Neural cell (in vitro differentiated cells): Measurements from ENCODE around the gene INSRR. TPM values are rescaled to one million over a fixed set of nuclear protein-coding genes. Genes with fewer than 3 reads are reported as not detected.

Experiments used
- H2AFZ ChIP-seq: fragments of 200-600, 300-800 bp; sonication (generic), shearing (Covaris generic); 2 replicates; pipeline ENCODE4 v1.6.0; 2014; ENCODE audit warnings: low read depth, mild to moderate bottlenecking, antibody characterized with exemption, low read length, moderate library complexity
- H3F3A ChIP-seq: fragments of 200-600 bp; shearing (Covaris generic); 2 replicates; pipeline ENCODE4 v1.6.1; 2016; ENCODE audit warnings: mild to moderate bottlenecking, moderate library complexity, mixed read lengths, antibody characterized with exemption, low read length; ENCODE audit not compliant: insufficient read depth, poor library complexity, severe bottlenecking
- H3K27ac ChIP-seq: fragments of 200-600, 300-800 bp; sonication (generic), shearing (Covaris generic); 2 replicates; pipeline ENCODE4 v1.5.1; 2014; ENCODE audit warnings: mild to moderate bottlenecking, low read length, moderate library complexity
- H3K27me3 ChIP-seq: fragments of 300-800, 200-600 bp; sonication (generic), shearing (Covaris generic); 2 replicates; pipeline ENCODE4 v1.6.0; 2014; ENCODE audit warnings: mild to moderate bottlenecking, low read depth, low read length, moderate library complexity; ENCODE audit not compliant: insufficient read depth
- H3K36me3 ChIP-seq: fragments of 300-800, 200-600 bp; sonication (generic), shearing (Covaris generic); 2 replicates; pipeline ENCODE4 v1.5.1; 2014; ENCODE audit warnings: mild to moderate bottlenecking, antibody characterized with exemption, low read length, moderate library complexity; ENCODE audit not compliant: insufficient read depth
- H3K4me2 ChIP-seq: fragments of 300-800, 200-600 bp; sonication (generic), shearing (Covaris generic); 2 replicates; pipeline ENCODE4 v1.6.0; 2014; ENCODE audit warnings: mild to moderate bottlenecking, low read length
- H3K4me3 ChIP-seq: fragments of 300-800, 200-600 bp; sonication (generic), shearing (Covaris generic); 2 replicates; pipeline ENCODE4 v1.5.1; 2014; ENCODE audit warnings: mild to moderate bottlenecking, low read length, moderate library complexity
- H3K79me2 ChIP-seq: fragments of 200-600 bp; shearing (Covaris generic); replicated peaks from 2 replicates; pipeline ENCODE4 v1.6.0; 2014; ENCODE audit warnings: mild to moderate bottlenecking, low read length, moderate library complexity; ENCODE audit not compliant: insufficient read depth
- H3K9ac ChIP-seq: fragments of 300-800, 200-600 bp; sonication (generic), shearing (Covaris generic); 2 replicates; pipeline ENCODE4 v1.6.1; 2016; ENCODE audit warnings: mild to moderate bottlenecking, low read length, mixed read lengths
- H3K9me2 ChIP-seq: fragments of 200-600 bp; shearing (Covaris generic); 2 replicates; pipeline ENCODE4 v1.6.1; 2016; ENCODE audit warnings: mild to moderate bottlenecking, low read length, mixed read lengths; ENCODE audit not compliant: insufficient read depth
- H3K9me3 ChIP-seq: fragments of 200-600, 300-800 bp; sonication (generic), shearing (Covaris generic); 2 replicates; pipeline ENCODE4 v1.6.1; 2016; ENCODE audit warnings: mild to moderate bottlenecking, mixed run types, low read length, moderate library complexity, mixed read lengths
- H4K20me1 ChIP-seq: fragments of 200-600 bp; shearing (Covaris generic); 2 replicates; pipeline ENCODE4 v1.6.1; 2016; ENCODE audit warnings: mild to moderate bottlenecking, mixed run types; ENCODE audit not compliant: insufficient read depth
- EP300 ChIP-seq: fragments of 450-650 bp; conservative IDR thresholded peaks from 2 replicates; pipeline ENCODE4 v1.6.1; 2014; ENCODE audit warnings: antibody characterized with exemption, mild to moderate bottlenecking, moderate library complexity; ENCODE audit not compliant: poor library complexity, severe bottlenecking
- EZH2 ChIP-seq: fragments of 200-600, 300-800 bp; shearing (Covaris generic), sonication (generic); IDR thresholded peaks from 2 replicates; pipeline ENCODE4 v1.6.1; 2014; ENCODE audit warnings: antibody characterized with exemption, low read length, borderline replicate concordance, mild to moderate bottlenecking; ENCODE audit not compliant: insufficient read depth, poor library complexity, severe bottlenecking
- MXI1 ChIP-seq: fragments of 450-650 bp; conservative IDR thresholded peaks from 2 replicates; pipeline ENCODE4 v1.6.1; 2014; ENCODE audit warnings: antibody characterized with exemption, mild to moderate bottlenecking; ENCODE audit not compliant: poor library complexity, severe bottlenecking
- POLR2AphosphoS5 ChIP-seq: IDR thresholded peaks from 2 replicates; pipeline ENCODE4 v1.6.1; 2012
- RAD21 ChIP-seq: fragments of 450-650 bp; conservative IDR thresholded peaks from 2 replicates; pipeline ENCODE4 v1.6.1; 2014; ENCODE audit warnings: antibody characterized with exemption, mild to moderate bottlenecking, moderate library complexity
- SMC3 ChIP-seq: fragments of 450-650 bp; conservative IDR thresholded peaks from 2 replicates; pipeline ENCODE4 v1.6.1; 2014; ENCODE audit warnings: antibody characterized with exemption, mild to moderate bottlenecking, moderate library complexity; ENCODE audit not compliant: poor library complexity
- TAF1 ChIP-seq: IDR thresholded peaks from 2 replicates; pipeline ENCODE4 v1.6.1; 2012; ENCODE audit warnings: low read depth
- polyA plus RNA-seq: library from polyadenylated mRNA; depleted of rRNA; stranded (reverse); fragments of >200 nt; gene quantifications from 2 replicates; pipeline ENCODE4 v1.2.3, GENCODE V29; 2014
- TF ChIP-seq, protein P1 (sequence below): IDR thresholded peaks from 2 replicates; pipeline ENCODE4 v1.6.1; 2012; ENCODE audit warnings: borderline replicate concordance
- TF ChIP-seq, protein P2 (sequence below): fragments of 450-650 bp; IDR thresholded peaks from 2 replicates; pipeline ENCODE4 v1.5.1; 2014; ENCODE audit warnings: antibody characterized with exemption, mild to moderate bottlenecking, moderate library complexity; ENCODE audit not compliant: poor library complexity, severe bottlenecking

The INSRR gene
- polyA plus RNA-seq, 1 donor from 2014 or later = 3.0 TPM

DNA sequence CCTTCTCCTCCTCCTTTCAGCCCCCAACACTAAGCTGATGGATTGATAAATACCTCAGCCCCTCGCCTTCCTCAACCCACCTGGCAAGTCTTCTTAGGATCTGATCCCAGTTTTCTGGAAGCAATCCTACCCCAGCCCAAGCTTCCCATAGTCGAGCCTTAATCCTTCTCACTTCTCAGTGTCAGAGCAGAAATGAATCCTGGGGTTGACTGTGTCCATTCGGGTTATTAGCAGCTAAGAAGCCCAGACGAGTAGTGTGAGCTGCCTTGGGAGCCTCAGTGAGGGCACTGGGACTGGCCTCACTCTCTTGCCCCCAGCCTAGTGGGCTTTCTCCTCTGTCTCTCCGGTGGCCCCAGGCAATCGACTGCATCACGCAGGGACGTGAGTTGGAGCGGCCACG lies 22.2 kb upstream of the INSRR start:
- no peaks in the 10 kb centered on the region for H3K9me2 ChIP-seq
- H3K36me3 ChIP-seq = no peaks in the 10 kb centered on the region
- H4K20me1 ChIP-seq = no peaks in the 10 kb centered on the region
- no peak overlapping the region for H3K4me3 ChIP-seq
- H3K4me2 ChIP-seq = no peak overlapping the region
- no peak overlapping the region for H3K9ac ChIP-seq
- no peak overlapping the region for H2AFZ ChIP-seq
- no peaks in the 10 kb centered on the region for H3K27me3 ChIP-seq
- H3K27ac ChIP-seq = no peak overlapping the region
- H3K9me3 ChIP-seq = no peaks in the 10 kb centered on the region
- H3F3A ChIP-seq = no peaks in the 10 kb centered on the region
- no peaks in the 10 kb centered on the region for H3K79me2 ChIP-seq
- no peak for TF ChIP-seq POLR2AphosphoS5
- TF ChIP-seq SMC3 = no peak

DNA sequence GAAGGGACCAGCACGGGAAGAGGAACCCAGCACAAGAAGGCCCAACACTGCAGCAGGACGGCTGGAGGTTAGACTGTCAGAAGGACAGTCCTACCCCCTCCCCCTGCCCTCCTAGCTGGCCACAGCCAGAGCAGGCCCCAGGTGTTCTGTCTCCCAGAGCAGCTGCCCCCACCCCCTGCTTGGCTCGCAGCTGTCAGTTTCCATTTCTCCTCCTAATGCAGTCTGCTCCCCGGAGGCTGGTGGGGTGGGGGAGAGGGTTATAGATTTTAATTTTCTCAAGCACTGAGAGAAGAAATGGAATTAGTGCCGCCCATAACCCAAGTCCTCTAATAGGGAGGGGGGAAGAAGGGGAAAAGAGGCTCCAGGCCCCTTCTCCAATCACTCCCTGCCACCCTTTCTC lies 21.6 kb upstream of the INSRR start:
- TF ChIP-seq TAF1 (no peak), RAD21 (no peak), EZH2 (no peak), POLR2AphosphoS5 (no peak), MXI1 (no peak), SMC3 (no peak), EP300 (no peak)
- TF ChIP-seq, protein P1, sequence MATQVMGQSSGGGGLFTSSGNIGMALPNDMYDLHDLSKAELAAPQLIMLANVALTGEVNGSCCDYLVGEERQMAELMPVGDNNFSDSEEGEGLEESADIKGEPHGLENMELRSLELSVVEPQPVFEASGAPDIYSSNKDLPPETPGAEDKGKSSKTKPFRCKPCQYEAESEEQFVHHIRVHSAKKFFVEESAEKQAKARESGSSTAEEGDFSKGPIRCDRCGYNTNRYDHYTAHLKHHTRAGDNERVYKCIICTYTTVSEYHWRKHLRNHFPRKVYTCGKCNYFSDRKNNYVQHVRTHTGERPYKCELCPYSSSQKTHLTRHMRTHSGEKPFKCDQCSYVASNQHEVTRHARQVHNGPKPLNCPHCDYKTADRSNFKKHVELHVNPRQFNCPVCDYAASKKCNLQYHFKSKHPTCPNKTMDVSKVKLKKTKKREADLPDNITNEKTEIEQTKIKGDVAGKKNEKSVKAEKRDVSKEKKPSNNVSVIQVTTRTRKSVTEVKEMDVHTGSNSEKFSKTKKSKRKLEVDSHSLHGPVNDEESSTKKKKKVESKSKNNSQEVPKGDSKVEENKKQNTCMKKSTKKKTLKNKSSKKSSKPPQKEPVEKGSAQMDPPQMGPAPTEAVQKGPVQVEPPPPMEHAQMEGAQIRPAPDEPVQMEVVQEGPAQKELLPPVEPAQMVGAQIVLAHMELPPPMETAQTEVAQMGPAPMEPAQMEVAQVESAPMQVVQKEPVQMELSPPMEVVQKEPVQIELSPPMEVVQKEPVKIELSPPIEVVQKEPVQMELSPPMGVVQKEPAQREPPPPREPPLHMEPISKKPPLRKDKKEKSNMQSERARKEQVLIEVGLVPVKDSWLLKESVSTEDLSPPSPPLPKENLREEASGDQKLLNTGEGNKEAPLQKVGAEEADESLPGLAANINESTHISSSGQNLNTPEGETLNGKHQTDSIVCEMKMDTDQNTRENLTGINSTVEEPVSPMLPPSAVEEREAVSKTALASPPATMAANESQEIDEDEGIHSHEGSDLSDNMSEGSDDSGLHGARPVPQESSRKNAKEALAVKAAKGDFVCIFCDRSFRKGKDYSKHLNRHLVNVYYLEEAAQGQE = no peak
- TF ChIP-seq, protein P2, sequence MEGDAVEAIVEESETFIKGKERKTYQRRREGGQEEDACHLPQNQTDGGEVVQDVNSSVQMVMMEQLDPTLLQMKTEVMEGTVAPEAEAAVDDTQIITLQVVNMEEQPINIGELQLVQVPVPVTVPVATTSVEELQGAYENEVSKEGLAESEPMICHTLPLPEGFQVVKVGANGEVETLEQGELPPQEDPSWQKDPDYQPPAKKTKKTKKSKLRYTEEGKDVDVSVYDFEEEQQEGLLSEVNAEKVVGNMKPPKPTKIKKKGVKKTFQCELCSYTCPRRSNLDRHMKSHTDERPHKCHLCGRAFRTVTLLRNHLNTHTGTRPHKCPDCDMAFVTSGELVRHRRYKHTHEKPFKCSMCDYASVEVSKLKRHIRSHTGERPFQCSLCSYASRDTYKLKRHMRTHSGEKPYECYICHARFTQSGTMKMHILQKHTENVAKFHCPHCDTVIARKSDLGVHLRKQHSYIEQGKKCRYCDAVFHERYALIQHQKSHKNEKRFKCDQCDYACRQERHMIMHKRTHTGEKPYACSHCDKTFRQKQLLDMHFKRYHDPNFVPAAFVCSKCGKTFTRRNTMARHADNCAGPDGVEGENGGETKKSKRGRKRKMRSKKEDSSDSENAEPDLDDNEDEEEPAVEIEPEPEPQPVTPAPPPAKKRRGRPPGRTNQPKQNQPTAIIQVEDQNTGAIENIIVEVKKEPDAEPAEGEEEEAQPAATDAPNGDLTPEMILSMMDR = no peak
- H3K4me2 ChIP-seq = no peak overlapping the region

DNA sequence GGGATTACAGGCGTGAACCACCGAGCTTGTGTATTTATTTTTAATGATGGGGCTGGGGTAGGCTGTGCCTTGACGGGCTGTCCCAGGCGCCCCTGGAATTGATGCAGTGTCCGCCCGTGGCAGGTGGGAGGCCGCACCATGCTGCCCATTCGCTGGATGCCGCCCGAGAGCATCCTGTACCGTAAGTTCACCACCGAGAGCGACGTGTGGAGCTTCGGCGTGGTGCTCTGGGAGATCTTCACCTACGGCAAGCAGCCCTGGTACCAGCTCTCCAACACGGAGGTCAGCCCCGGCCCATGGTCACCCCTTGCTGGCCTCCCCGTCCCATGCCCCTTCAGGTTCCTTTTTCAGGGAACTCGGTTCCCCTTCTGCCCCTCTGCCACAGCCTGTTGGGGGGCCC lies 21.0 kb upstream of the INSRR start:
- H3K9me2 ChIP-seq = no peaks in the 10 kb centered on the region
- no peaks in the 10 kb centered on the region for H3F3A ChIP-seq
- TF ChIP-seq SMC3 (no peak), TAF1 (no peak), RAD21 (no peak), EP300 (no peak), EZH2 (no peak), POLR2AphosphoS5 (no peak), MXI1 (no peak)
- TF ChIP-seq, protein P1 = no peak
- TF ChIP-seq, protein P2 = no peak
- H3K79me2 ChIP-seq = no peaks in the 10 kb centered on the region
- no peaks in the 10 kb centered on the region for H3K27me3 ChIP-seq
- H3K4me2 ChIP-seq = no peak overlapping the region
- H3K4me3 ChIP-seq = no peak overlapping the region
- no peak overlapping the region for H3K9ac ChIP-seq
- no peaks in the 10 kb centered on the region for H3K9me3 ChIP-seq
- no peak overlapping the region for H3K27ac ChIP-seq
- no peaks in the 10 kb centered on the region for H4K20me1 ChIP-seq
- H2AFZ ChIP-seq = no peak overlapping the region
- no peaks in the 10 kb centered on the region for H3K36me3 ChIP-seq

More for the DNA sequence above, 21.6 kb upstream of the INSRR start:
- Histone ChIP-seq H3K27me3 (no peaks in the 10 kb centered on the region), H4K20me1 (no peaks in the 10 kb centered on the region), H3K79me2 (no peaks in the 10 kb centered on the region), H3K4me3 (no peak overlapping the region), H2AFZ (no peak overlapping the region), H3K36me3 (no peaks in the 10 kb centered on the region), H3F3A (no peaks in the 10 kb centered on the region), H3K9me3 (no peaks in the 10 kb centered on the region), H3K9me2 (no peaks in the 10 kb centered on the region), H3K9ac (no peak overlapping the region), H3K27ac (no peak overlapping the region)
